Astrocyte (in vitro differentiated cells and primary cell): ENCODE measurements around the gene NXPH3. TPM values are rescaled to one million over a fixed set of nuclear protein-coding genes. Genes with fewer than 3 reads are reported as not detected.
A peak's percentile ranks its signal among the peaks of the same experiment; 100 is the strongest.

Experiments
- DNase-seq: peaks from one replicate; pipeline ENCODE4 v3.0.0-alpha.2; 2010; ENCODE audit warnings: low read depth
- FAIRE-seq: peaks from 2 replicates; lab custom pipeline; 2011; peaks lifted over from hg19 to GRCh38; lab: Jason Lieb, UNC
- H2AFZ ChIP-seq: 2 replicates; pipeline ENCODE4 v1.6.0; 2012; ENCODE audit warnings: low read depth, low read length, inconsistent platforms
- H3K27ac ChIP-seq: 2 replicates; pipeline ENCODE4 v1.5.1; 2011; ENCODE audit warnings: low read depth, low read length, inconsistent platforms
- H3K27me3 ChIP-seq: 2 replicates; pipeline ENCODE4 v1.6.0; 2011; ENCODE audit warnings: low read length, inconsistent platforms; ENCODE audit not compliant: insufficient read depth
- H3K36me3 ChIP-seq: 2 replicates; pipeline ENCODE4 v1.5.1; 2011; ENCODE audit warnings: low read length, inconsistent platforms; ENCODE audit not compliant: insufficient read depth
- H3K4me1 ChIP-seq: 2 replicates; pipeline ENCODE4 v1.5.1; 2011; ENCODE audit warnings: low read length, inconsistent platforms; ENCODE audit not compliant: insufficient read depth
- H3K4me2 ChIP-seq: 2 replicates; pipeline ENCODE4 v1.6.0; 2012; ENCODE audit warnings: low read length, inconsistent platforms
- H3K4me3 ChIP-seq: 2 replicates; pipeline ENCODE4 v1.5.1; 2011; ENCODE audit warnings: low read depth, mild to moderate bottlenecking, low read length, inconsistent platforms; ENCODE audit not compliant: insufficient read depth
- H3K79me2 ChIP-seq: 2 replicates; pipeline ENCODE4 v1.6.0; 2012; ENCODE audit warnings: mild to moderate bottlenecking, low read length, inconsistent platforms; ENCODE audit not compliant: insufficient read depth
- H3K9ac ChIP-seq: 2 replicates; pipeline ENCODE4 v1.6.0; 2012; ENCODE audit warnings: mild to moderate bottlenecking, low read length, inconsistent platforms
- H3K9me3 ChIP-seq: 2 replicates; pipeline ENCODE4 v1.5.1; 2012; ENCODE audit warnings: low read depth, mild to moderate bottlenecking, low read length, inconsistent platforms; ENCODE audit not compliant: insufficient read depth
- H4K20me1 ChIP-seq: 2 replicates; pipeline ENCODE4 v1.6.0; 2012; ENCODE audit warnings: low read length, inconsistent platforms; ENCODE audit not compliant: insufficient read depth
- H3K27ac Mint-ChIP-seq: one replicate; pipeline ENCODE4 v1.8.0; 2021; ENCODE audit warnings: mild to moderate bottlenecking, mixed read lengths; ENCODE audit not compliant: unreplicated experiment
- H3K27me3 Mint-ChIP-seq: one replicate; pipeline ENCODE4 v1.8.0; 2021; ENCODE audit warnings: low read depth, mixed read lengths; ENCODE audit not compliant: unreplicated experiment
- H3K36me3 Mint-ChIP-seq: one replicate; pipeline ENCODE4 v1.8.0; 2021; ENCODE audit warnings: low read depth, mixed read lengths; ENCODE audit not compliant: unreplicated experiment
- H3K4me1 Mint-ChIP-seq: one replicate; pipeline ENCODE4 v1.8.0; 2021; ENCODE audit warnings: low read depth, mixed read lengths; ENCODE audit not compliant: unreplicated experiment
- H3K4me3 Mint-ChIP-seq: one replicate; pipeline ENCODE4 v1.8.0; 2021; ENCODE audit warnings: mild to moderate bottlenecking, moderate library complexity, mixed read lengths; ENCODE audit not compliant: unreplicated experiment
- H3K9me3 Mint-ChIP-seq: one replicate; pipeline ENCODE4 v1.8.0; 2021; ENCODE audit warnings: mild to moderate bottlenecking, mixed read lengths; ENCODE audit not compliant: unreplicated experiment
- CTCF ChIP-seq: IDR thresholded peaks from 2 replicates; pipeline ENCODE4 v1.5.1; 2011; ENCODE audit warnings: low read depth, mild to moderate bottlenecking, inconsistent platforms, low read length, moderate library complexity; ENCODE audit not compliant: insufficient read depth
- EZH2 ChIP-seq: IDR thresholded peaks from 2 replicates; pipeline ENCODE4 v1.6.1; 2012; ENCODE audit warnings: mild to moderate bottlenecking, low read length, inconsistent platforms; ENCODE audit not compliant: insufficient read depth
- total RNA-seq: library from RNA; stranded (reverse); gene quantifications from 2 replicates; pipeline ENCODE4 v1.2.1, GENCODE V29; 2021

Gene NXPH3
- total RNA-seq, 1 donor from 2014 or later: 0.43 TPM

GRCh38 chr17:49547566-49547965, 28.1 kb upstream of the NXPH3 start:
- Mint-ChIP-seq H3K4me3 (no peak overlapping the region), H3K27me3 (peaks cover 66% of the 10 kb centered on the region), H3K36me3 (no peaks in the 10 kb centered on the region), H3K27ac (no peak overlapping the region), H3K9me3 (peaks cover 13% of the 10 kb centered on the region), H3K4me1 (no peaks in the 10 kb centered on the region)
- Histone ChIP-seq H3K4me3 (no peak overlapping the region), H3K9me3 (no peaks in the 10 kb centered on the region), H4K20me1 (no peaks in the 10 kb centered on the region), H2AFZ (no peak overlapping the region), H3K27me3 (peaks cover 3% of the 10 kb centered on the region), H3K27ac (no peak overlapping the region), H3K79me2 (no peaks in the 10 kb centered on the region), H3K36me3 (no peaks in the 10 kb centered on the region), H3K9ac (no peak overlapping the region), H3K4me1 (no peaks in the 10 kb centered on the region), H3K4me2 (no peak overlapping the region)
- FAIRE-seq (no peak), DNase-seq (no peak)
- TF ChIP-seq EZH2 (no peak), CTCF (no peak)

- DNase-seq (no peak), FAIRE-seq (no peak)
- Mint-ChIP-seq H3K4me3 (no peak overlapping the region), H3K27me3 (peaks cover 70% of the 10 kb centered on the region), H3K4me1 (no peaks in the 10 kb centered on the region), H3K9me3 (peaks cover 13% of the 10 kb centered on the region), H3K27ac (no peak overlapping the region), H3K36me3 (no peaks in the 10 kb centered on the region)
- no peak overlapping the region for H2AFZ ChIP-seq
- H3K4me2 ChIP-seq: no peak overlapping the region
- no peak overlapping the region for H3K27ac ChIP-seq
- H3K9ac ChIP-seq: no peak overlapping the region
- H3K9me3 ChIP-seq: no peaks in the 10 kb centered on the region
- no peak overlapping the region for H3K4me3 ChIP-seq
- H4K20me1 ChIP-seq: no peaks in the 10 kb centered on the region
- H3K4me1 ChIP-seq: no peaks in the 10 kb centered on the region
- TF ChIP-seq CTCF (no peak), EZH2 (no peak)
- H3K79me2 ChIP-seq: no peaks in the 10 kb centered on the region
- peaks cover 3% of the 10 kb centered on the region for H3K27me3 ChIP-seq
- no peaks in the 10 kb centered on the region for H3K36me3 ChIP-seq
Observed at GRCh38 chr17:49548051-49548505, 27.6 kb upstream of the NXPH3 start.

- Histone ChIP-seq H3K4me3 (no peak overlapping the region), H3K9ac (no peak overlapping the region), H3K4me2 (no peak overlapping the region), H3K9me3 (no peaks in the 10 kb centered on the region), H3K27ac (no peak overlapping the region), H3K79me2 (no peaks in the 10 kb centered on the region), H2AFZ (no peak overlapping the region), H3K27me3 (peaks cover 4% of the 10 kb centered on the region), H3K4me1 (no peaks in the 10 kb centered on the region), H3K36me3 (no peaks in the 10 kb centered on the region), H4K20me1 (no peaks in the 10 kb centered on the region)
- Mint-ChIP-seq H3K36me3 (peaks cover 2% of the 10 kb centered on the region), H3K27ac (no peak overlapping the region), H3K9me3 (peaks cover 8% of the 10 kb centered on the region), H3K4me1 (no peaks in the 10 kb centered on the region), H3K27me3 (peaks cover 70% of the 10 kb centered on the region), H3K4me3 (no peak overlapping the region)
- FAIRE-seq (no peak), DNase-seq (no peak)
- TF ChIP-seq CTCF (peak; percentile 23), EZH2 (no peak)
Observed at GRCh38 chr17:49548506-49549310, 27.0 kb upstream of the NXPH3 start.
